ENCODE data around the gene KRTCAP2. TPM values are rescaled to one million over a fixed set of nuclear protein-coding genes. Genes with fewer than 3 reads are reported as not detected.

The KRTCAP2 gene
- polyA plus RNA-seq, 2 donors: 161 to 260 TPM

- Histone ChIP-seq H3K36me3 (ENCODE audit: control insufficient read depth in 2 of 2, insufficient read depth in 2 of 2, low read length in 1 of 2) (peaks cover 0 to 2% of the 10 kb centered on the region in 2 donors), H3K4me3 (ENCODE audit: low read depth in 1 of 2, low read length in 2 of 2) (peak overlapping the region; percentile 67 to 70), H3K27ac (ENCODE audit: low read depth in 2 of 2, low read length in 1 of 2) (peak overlapping the region; percentile 94 to 95), H3K4me1 (ENCODE audit: control insufficient read depth in 2 of 2, insufficient read depth in 2 of 2, low read length in 1 of 2) (no peaks in the 10 kb centered on the region), H3K9me3 (ENCODE audit: control insufficient read depth in 2 of 2, insufficient read depth in 1 of 2, low read depth in 1 of 2, low read length in 1 of 2) (no peaks in the 10 kb centered on the region), H3K27me3 (ENCODE audit: control insufficient read depth in 1 of 2, insufficient read depth in 2 of 2, low read length in 2 of 2) (no peaks in the 10 kb centered on the region)
- 3 to 4% methylated on average over 13 of the region's 13 CpGs for WGBS, 2 donors
Measured at GRCh38 chr1:155209312-155209721, 36.2 kb upstream of the KRTCAP2 start.

- H3K27ac ChIP-seq (ENCODE audit: low read depth in 2 of 2, low read length in 1 of 2): peak within 1 kb of the TSS; percentile 94 to 95
- peak within 1 kb of the TSS; percentile 67 to 70 for H3K4me3 ChIP-seq (ENCODE audit: low read depth in 1 of 2, low read length in 2 of 2)
- no peaks in the 10 kb centered on the region for H3K27me3 ChIP-seq (ENCODE audit: control insufficient read depth in 1 of 2, insufficient read depth in 2 of 2, low read length in 2 of 2)
- H3K9me3 ChIP-seq (ENCODE audit: control insufficient read depth in 2 of 2, insufficient read depth in 1 of 2, low read depth in 1 of 2, low read length in 1 of 2): no peaks in the 10 kb centered on the region
- peaks cover 0 to 2% of the 10 kb centered on the region in 2 donors for H3K36me3 ChIP-seq (ENCODE audit: control insufficient read depth in 2 of 2, insufficient read depth in 2 of 2, low read length in 1 of 2)
- H3K4me1 ChIP-seq (ENCODE audit: control insufficient read depth in 2 of 2, insufficient read depth in 2 of 2, low read length in 1 of 2): no peaks in the 10 kb centered on the region
- 0 to 1% methylated on average over 51 to 64 of the region's 64 CpGs for WGBS, 2 donors
Measured at GRCh38 chr1:155208541-155209311, 35.6 kb upstream of the KRTCAP2 start, which contains the start of gene MTX1. Gene MTX1 (plus strand): TSS chr1:155208695. CDS start chr1:155208805, 110 bp downstream.

GRCh38 chr1:155207806-155208540 is 34.9 kb upstream of the KRTCAP2 start, which contains the start of gene THBS3:
Gene THBS3 (minus strand): TSS chr1:155207897. CDS start chr1:155207876, 21 bp downstream.
- no peaks in the 10 kb centered on the region for H3K27me3 ChIP-seq (ENCODE audit: control insufficient read depth in 1 of 2, insufficient read depth in 2 of 2, low read length in 2 of 2)
- peak within 1 kb of the TSS; percentile 94 to 95 for H3K27ac ChIP-seq (ENCODE audit: low read depth in 2 of 2, low read length in 1 of 2)
- H3K9me3 ChIP-seq (ENCODE audit: control insufficient read depth in 2 of 2, insufficient read depth in 1 of 2, low read depth in 1 of 2, low read length in 1 of 2): no peaks in the 10 kb centered on the region
- H3K4me3 ChIP-seq (ENCODE audit: low read depth in 1 of 2, low read length in 2 of 2): peak within 1 kb of the TSS; percentile 67 to 70
- H3K4me1 ChIP-seq (ENCODE audit: control insufficient read depth in 2 of 2, insufficient read depth in 2 of 2, low read length in 1 of 2): no peaks in the 10 kb centered on the region
- 11 to 14% methylated on average over 16 to 17 of the region's 17 CpGs for WGBS, 2 donors
- peaks cover 0 to 2% of the 10 kb centered on the region in 2 donors for H3K36me3 ChIP-seq (ENCODE audit: control insufficient read depth in 2 of 2, insufficient read depth in 2 of 2, low read length in 1 of 2)

GRCh38 chr1:155206891-155207805 is 34.0 kb upstream of the KRTCAP2 start:
- H3K36me3 ChIP-seq (ENCODE audit: control insufficient read depth in 2 of 2, insufficient read depth in 2 of 2, low read length in 1 of 2): peaks cover 0 to 2% of the 10 kb centered on the region in 2 donors
- no peaks in the 10 kb centered on the region for H3K4me1 ChIP-seq (ENCODE audit: control insufficient read depth in 2 of 2, insufficient read depth in 2 of 2, low read length in 1 of 2)
- WGBS, 2 donors: 20 to 30% methylated on average over 13 of the region's 13 CpGs
- H3K27ac ChIP-seq (ENCODE audit: low read depth in 2 of 2, low read length in 1 of 2): peak overlapping the region; percentile 94 to 95
- H3K27me3 ChIP-seq (ENCODE audit: control insufficient read depth in 1 of 2, insufficient read depth in 2 of 2, low read length in 2 of 2): no peaks in the 10 kb centered on the region
- H3K9me3 ChIP-seq (ENCODE audit: control insufficient read depth in 2 of 2, insufficient read depth in 1 of 2, low read depth in 1 of 2, low read length in 1 of 2): no peaks in the 10 kb centered on the region
- peak overlapping the region; percentile 12 to 31 for H3K4me3 ChIP-seq (ENCODE audit: low read depth in 1 of 2, low read length in 2 of 2)

- H3K9me3 ChIP-seq (ENCODE audit: control insufficient read depth in 2 of 2, insufficient read depth in 1 of 2, low read depth in 1 of 2, low read length in 1 of 2): no peaks in the 10 kb centered on the region
- H3K4me3 ChIP-seq (ENCODE audit: low read depth in 1 of 2, low read length in 2 of 2): no peak overlapping the region
- 75 to 77% methylated on average over 9 of the region's 9 CpGs for WGBS, 2 donors
- H3K27me3 ChIP-seq (ENCODE audit: control insufficient read depth in 1 of 2, insufficient read depth in 2 of 2, low read length in 2 of 2): no peaks in the 10 kb centered on the region
- peaks cover 0 to 6% of the 10 kb centered on the region in 2 donors for H3K36me3 ChIP-seq (ENCODE audit: control insufficient read depth in 2 of 2, insufficient read depth in 2 of 2, low read length in 1 of 2)
- no peaks in the 10 kb centered on the region for H3K4me1 ChIP-seq (ENCODE audit: control insufficient read depth in 2 of 2, insufficient read depth in 2 of 2, low read length in 1 of 2)
- no peak overlapping the region for H3K27ac ChIP-seq (ENCODE audit: low read depth in 2 of 2, low read length in 1 of 2)
Measured at GRCh38 chr1:155205969-155206593, 33.0 kb upstream of the KRTCAP2 start.

GRCh38 chr1:155205035-155205434 is 31.9 kb upstream of the KRTCAP2 start:
- no peaks in the 10 kb centered on the region for H3K9me3 ChIP-seq (ENCODE audit: control insufficient read depth in 2 of 2, insufficient read depth in 1 of 2, low read depth in 1 of 2, low read length in 1 of 2)
- no peaks in the 10 kb centered on the region for H3K4me1 ChIP-seq (ENCODE audit: control insufficient read depth in 2 of 2, insufficient read depth in 2 of 2, low read length in 1 of 2)
- H3K4me3 ChIP-seq (ENCODE audit: low read depth in 1 of 2, low read length in 2 of 2): no peak overlapping the region
- no peaks in the 10 kb centered on the region for H3K27me3 ChIP-seq (ENCODE audit: control insufficient read depth in 1 of 2, insufficient read depth in 2 of 2, low read length in 2 of 2)
- H3K27ac ChIP-seq (ENCODE audit: low read depth in 2 of 2, low read length in 1 of 2): no peak overlapping the region
- WGBS, 2 donors: 91 to 94% methylated on average over 14 of the region's 14 CpGs
- H3K36me3 ChIP-seq (ENCODE audit: control insufficient read depth in 2 of 2, insufficient read depth in 2 of 2, low read length in 1 of 2): peaks cover 0 to 7% of the 10 kb centered on the region in 2 donors

- Histone ChIP-seq H3K9me3 (ENCODE audit: control insufficient read depth in 2 of 2, insufficient read depth in 1 of 2, low read depth in 1 of 2, low read length in 1 of 2) (no peaks in the 10 kb centered on the region), H3K4me1 (ENCODE audit: control insufficient read depth in 2 of 2, insufficient read depth in 2 of 2, low read length in 1 of 2) (no peaks in the 10 kb centered on the region), H3K36me3 (ENCODE audit: control insufficient read depth in 2 of 2, insufficient read depth in 2 of 2, low read length in 1 of 2) (peaks cover 0 to 15% of the 10 kb centered on the region in 2 donors), H3K4me3 (ENCODE audit: low read depth in 1 of 2, low read length in 2 of 2) (no peak overlapping the region), H3K27me3 (ENCODE audit: control insufficient read depth in 1 of 2, insufficient read depth in 2 of 2, low read length in 2 of 2) (no peaks in the 10 kb centered on the region), H3K27ac (ENCODE audit: low read depth in 2 of 2, low read length in 1 of 2) (no peak overlapping the region)
- 90 to 92% methylated on average over 19 of the region's 19 CpGs for WGBS, 2 donors
Measured at GRCh38 chr1:155202731-155203515, 29.8 kb upstream of the KRTCAP2 start.

- no peaks in the 10 kb centered on the region for H3K4me1 ChIP-seq (ENCODE audit: control insufficient read depth in 2 of 2, insufficient read depth in 2 of 2, low read length in 1 of 2)
Measured at GRCh38 chr1:155202198-155202597, 29.1 kb upstream of the KRTCAP2 start.

More at GRCh38 chr1:155202198-155202597, 29.1 kb upstream of the KRTCAP2 start:
- Histone ChIP-seq H3K4me3 (ENCODE audit: low read depth in 1 of 2, low read length in 2 of 2) (no peak overlapping the region), H3K27me3 (ENCODE audit: control insufficient read depth in 1 of 2, insufficient read depth in 2 of 2, low read length in 2 of 2) (no peaks in the 10 kb centered on the region), H3K27ac (ENCODE audit: low read depth in 2 of 2, low read length in 1 of 2) (no peak overlapping the region), H3K9me3 (ENCODE audit: control insufficient read depth in 2 of 2, insufficient read depth in 1 of 2, low read depth in 1 of 2, low read length in 1 of 2) (no peaks in the 10 kb centered on the region), H3K36me3 (ENCODE audit: control insufficient read depth in 2 of 2, insufficient read depth in 2 of 2, low read length in 1 of 2) (peaks cover 0 to 21% of the 10 kb centered on the region in 2 donors)
- WGBS, 2 donors: 88 to 90% methylated on average over 7 of the region's 7 CpGs

Data from esophagus (tissue), 2 donors.